ACHN (cell line): ENCODE measurements around the gene RNF14.

Experiments used
- DNase-seq: peaks from one replicate; pipeline ENCODE4 v3.0.0-alpha.2; 2015
- in situ Hi-C: cut with HindIII; loops from 2 replicates; pipeline ENCODE4 v1.10.0; 2017; ENCODE audit warnings: low sequenced_read_pairs, low pct_ligation_motif_present, low pct_unique_long_range_greater_than_20kb

RNF14 gene

DNA sequence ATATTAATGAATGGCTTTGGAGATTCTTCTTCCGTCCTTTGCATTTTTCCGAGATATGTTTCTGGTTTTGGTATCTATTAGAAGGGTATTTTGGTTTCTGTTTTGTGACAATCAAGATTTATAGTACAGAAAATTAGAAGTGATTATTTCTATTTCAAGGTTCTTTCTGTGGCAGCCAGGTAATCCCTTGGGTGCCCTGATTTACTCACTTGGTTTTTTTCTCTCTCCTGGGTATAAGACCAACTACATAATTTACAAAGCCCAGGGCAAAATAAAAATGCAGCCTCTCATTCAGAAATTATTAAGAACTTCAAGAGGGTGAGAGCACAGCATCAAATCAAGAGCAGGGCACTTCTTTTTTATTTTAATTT lies 2.0 kb upstream of the RNF14 start:
- in situ Hi-C loops = no loop called here
- DNase-seq = no peak

DNA sequence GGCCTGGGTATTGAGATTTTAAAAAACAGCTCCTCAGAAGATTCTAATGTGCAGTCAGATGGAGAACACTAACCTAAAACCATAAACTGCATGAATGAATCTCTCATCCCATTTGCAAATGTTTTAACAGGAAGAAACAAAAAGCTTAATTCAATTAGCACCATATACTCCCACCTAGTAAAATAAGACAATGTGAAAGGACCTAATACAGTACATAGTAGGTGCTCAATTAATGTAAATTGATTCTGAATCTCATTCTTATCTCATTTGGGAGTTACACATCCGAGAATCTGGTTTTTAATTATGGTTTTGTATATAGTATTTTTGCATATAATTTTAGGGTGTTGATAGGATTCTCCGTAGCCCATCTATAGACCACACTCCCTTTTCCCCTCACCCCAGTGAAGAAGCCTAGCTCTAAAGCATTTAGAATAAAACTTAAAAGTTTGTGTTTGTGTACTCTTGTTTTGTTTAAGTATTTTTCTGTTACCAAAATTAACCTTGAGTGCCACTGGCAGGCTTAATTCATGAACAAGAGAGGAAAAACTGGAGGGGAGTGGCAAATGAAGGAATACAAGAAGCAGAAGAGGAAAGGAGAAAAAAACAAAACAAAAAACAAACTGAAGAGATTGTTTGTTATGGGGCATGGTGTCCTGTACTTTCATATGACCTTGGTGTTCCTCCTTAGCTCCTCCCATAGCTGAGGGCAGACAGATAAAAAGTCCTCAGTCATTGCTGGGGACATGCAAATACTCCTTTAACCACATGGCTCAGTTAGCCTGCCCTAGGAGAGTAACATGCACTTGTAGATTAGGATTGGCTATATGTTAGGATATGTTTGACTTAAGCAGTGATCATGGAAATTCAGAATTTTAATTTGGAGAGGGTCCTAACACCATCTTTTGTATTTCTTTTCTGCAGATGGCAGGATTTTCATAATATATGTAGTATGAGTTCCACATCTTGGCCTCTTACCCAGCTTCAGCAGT lies 1.2 kb downstream of the RNF14 start:
- peak; percentile 8 for DNase-seq
- in situ Hi-C loops = no loop called here

DNA sequence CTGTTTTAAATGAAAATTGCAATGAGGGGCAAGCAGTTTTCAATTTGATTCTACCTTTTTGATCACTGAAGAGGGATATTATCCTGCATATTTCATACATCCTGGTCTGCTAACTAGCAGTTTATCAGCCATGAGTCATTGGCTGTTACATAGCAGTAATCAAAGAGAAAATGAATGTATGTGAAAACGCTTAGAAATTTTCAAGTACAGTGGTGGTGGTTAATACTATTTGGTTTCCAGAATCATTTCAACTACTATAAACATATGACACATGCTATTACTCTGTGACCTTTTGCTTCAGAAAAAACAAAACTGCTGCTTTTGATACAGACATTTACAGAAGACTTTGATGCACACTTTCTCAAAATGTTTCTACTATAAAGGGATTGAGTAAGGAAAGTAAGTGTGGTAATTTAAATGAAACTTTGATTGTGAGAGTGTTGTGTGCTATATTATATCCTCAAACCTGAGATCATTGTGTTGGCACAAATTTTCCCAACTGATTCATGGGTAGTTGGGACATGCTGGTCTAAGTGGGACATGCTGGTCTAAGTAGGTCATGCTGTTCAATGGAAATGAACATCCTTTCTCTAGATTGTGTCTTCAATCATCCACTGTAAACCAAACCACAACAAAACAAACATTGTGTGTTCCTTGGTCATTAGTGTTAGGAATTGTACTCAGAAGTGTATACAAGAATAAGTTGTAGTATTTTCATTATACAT lies 5.1 kb downstream of the RNF14 start:
- in situ Hi-C loops = no loop called here
- DNase-seq = no peak

DNA sequence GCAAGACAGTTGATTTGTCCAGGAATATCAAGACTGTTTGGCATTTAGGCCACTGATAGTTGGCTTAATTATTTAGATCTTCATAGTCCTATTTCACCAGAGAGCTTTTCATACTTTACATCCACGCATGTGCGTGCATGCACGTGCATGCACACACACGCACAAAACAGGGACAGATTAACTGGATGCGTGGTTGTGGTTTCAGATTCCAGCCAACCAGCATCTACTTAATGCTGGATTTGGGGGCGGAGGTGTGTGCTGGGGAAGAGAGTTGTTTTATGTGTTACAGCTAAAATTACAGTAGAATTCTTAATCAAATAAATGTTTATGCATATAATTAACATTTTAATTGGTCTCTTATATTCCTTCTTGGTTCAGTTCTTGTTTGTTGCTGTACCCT lies 7.3 kb downstream of the RNF14 start:
- in situ Hi-C loops = loop anchor here (25.0 kb wide), 1 partner anchor 161 kb away; no protein-coding TSS in a partner anchor
- DNase-seq = no peak

DNA sequence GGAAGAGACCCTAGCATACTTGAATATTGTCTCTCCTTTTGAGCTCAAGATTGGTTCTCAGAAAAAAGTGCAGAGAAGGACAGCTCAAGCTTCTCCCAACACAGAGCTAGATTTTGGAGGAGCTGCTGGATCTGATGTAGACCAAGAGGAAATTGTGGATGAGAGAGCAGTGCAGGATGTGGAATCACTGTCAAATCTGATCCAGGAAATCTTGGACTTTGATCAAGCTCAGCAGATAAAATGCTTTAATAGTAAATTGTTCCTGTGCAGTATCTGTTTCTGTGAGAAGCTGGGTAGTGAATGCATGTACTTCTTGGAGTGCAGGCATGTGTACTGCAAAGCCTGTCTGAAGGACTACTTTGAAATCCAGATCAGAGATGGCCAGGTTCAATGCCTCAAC lies 9.5 kb downstream of the RNF14 start:
- in situ Hi-C loops = loop anchor here (25.0 kb wide), 1 partner anchor 159 kb away; no protein-coding TSS in a partner anchor
- DNase-seq = no peak

DNA sequence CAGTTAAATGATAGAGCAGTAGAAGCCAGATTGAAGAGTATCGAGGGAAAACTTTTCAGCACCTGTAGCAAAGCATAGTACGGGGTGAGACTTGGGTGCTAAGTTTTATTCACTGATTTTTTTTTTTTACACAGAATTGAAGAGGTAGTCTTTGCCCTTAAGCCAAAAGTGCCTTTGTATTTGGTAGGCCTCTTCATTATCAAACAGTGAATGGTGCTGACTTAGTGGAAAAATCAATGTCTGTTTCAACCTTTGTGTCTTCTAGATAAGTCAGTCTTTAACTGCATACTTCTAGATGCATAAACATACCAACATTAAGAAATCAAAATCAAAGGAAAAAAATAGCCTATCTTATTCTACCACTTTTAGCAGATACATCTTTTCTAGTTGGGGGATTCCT lies 13.7 kb downstream of the RNF14 start:
- no peak for DNase-seq
- in situ Hi-C loops = loop anchor here (25.0 kb wide), 1 partner anchor 155 kb away; no protein-coding TSS in a partner anchor

DNA sequence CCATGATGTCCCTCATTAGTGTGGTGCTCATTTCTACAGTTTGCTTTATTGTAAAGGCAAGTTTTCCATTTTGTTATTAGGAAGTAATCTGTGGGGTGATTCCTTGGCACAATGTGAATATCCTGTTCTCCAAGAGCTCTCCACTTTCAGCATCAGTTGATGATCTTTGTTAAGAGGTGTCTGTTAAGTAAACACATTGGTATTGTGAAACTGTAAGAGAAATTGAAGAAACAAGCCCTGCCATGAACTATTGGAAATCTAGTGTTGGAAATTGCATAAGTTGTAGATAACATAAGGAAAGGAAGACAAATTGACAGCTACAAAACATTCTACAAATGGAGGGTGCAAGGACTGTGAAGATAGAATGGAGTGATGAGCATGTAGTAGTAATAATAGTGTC lies 17.2 kb downstream of the RNF14 start:
- no peak for DNase-seq
- in situ Hi-C loops = loop anchor here (25.0 kb wide), 1 partner anchor 151 kb away; no protein-coding TSS in a partner anchor

DNA sequence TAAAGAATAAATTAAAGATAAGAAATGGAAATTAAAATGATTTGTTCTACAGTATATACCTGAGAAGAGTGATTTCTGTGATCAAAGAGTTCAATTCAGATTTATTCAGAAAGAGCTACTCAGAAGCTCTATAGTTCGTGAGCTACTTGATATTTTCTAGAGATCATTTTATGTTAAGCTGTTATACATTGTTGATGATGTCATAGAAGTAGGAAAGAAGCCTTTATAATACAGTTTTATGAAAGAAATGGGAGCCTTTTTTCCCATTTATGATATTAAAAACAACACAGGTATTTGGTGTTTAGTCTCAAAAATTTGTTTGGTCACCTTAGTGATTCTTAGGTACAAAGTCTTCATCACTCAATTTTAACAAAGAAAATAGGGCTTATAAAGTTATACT lies 20.8 kb downstream of the RNF14 start:
- DNase-seq = no peak
- in situ Hi-C loops = loop anchor here (25.0 kb wide), 1 partner anchor 148 kb away; no protein-coding TSS in a partner anchor

DNA sequence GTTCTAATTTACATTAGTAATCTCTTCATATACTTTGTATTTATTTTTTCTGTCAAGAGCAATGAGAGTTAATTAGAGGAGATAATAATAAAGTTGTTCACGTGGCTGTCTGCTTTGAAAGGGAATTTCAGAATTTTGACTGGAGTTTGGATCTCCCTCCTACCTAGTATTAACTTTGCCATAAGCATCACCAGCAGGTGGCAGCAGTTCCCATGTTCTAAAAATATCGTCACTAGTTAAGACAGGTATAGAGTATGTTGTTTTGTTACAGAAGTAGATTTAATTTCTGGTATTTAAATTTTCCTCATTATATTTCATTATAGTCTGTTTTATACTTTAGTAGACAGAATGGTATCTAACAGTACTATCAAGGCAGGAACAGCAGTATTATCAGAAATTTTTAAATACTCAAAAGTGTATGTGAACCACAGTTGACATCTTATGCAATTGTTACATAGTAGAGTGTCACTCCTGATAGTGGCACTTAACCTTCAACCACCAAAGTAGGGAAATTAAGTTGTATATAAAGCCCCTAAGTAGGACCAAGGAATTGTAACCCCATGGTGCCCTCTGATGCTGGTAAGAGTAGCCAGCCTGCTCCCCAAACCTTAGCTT lies 23.6 kb downstream of the RNF14 start:
- DNase-seq = peak; percentile 55

DNA sequence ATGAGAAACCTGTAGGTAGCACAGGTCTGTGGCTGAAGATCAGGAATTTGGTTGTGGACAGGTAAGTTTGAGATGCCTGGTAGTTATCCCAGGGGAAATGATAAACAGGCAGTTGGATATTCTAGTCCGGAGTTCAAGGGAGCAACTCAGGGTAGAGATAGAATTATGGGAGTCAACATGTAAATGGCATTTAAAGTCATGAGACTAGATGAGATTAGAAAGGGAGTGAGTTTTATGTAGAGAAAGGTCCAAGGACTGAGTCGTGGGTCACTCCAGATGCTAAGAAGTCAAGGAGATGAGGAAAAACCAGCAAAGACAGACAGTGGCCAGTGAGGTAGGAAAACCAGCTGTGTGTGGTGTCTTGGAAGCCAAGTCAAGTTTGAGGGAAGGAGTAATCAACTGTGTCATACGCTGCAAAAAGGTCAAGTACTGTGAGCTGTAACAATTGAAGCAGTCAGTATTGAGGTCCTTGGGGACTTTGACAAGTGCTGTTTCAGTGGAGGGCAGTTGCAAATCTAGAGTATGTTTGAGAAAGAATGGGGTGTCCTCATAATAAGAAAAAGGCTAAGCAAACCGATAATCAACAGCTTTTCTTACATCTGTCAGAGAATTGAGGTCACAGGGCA lies 25.7 kb downstream of the RNF14 start:
- no peak for DNase-seq
- in situ Hi-C loops = loop anchor here (25.0 kb wide), 1 partner anchor 143 kb away; no protein-coding TSS in a partner anchor

More for the DNA sequence above, 23.6 kb downstream of the RNF14 start:
- in situ Hi-C loops = loop anchor here (25.0 kb wide), 1 partner anchor 145 kb away; no protein-coding TSS in a partner anchor

DNA sequence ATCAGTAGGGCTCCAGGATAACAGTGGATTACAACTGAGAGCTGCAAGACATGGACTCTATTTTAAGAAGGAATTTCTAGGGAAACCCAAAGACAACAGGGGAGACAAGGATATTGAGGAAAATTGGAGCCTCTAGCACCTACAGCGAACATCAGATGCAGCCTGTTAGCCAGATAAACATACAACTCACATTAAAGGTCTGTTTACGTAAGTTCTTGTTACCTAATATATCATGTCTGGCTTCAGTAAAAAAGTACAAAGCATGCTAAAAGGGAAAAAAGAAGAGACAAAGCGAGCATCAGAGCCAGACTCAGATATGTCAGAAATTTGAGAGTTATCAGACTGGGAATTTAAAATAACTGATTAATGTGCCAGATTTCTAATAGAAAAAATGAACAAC lies 26.8 kb downstream of the RNF14 start:
- no peak for DNase-seq
- in situ Hi-C loops = loop anchor here (25.0 kb wide), 1 partner anchor 142 kb away; no protein-coding TSS in a partner anchor

DNA sequence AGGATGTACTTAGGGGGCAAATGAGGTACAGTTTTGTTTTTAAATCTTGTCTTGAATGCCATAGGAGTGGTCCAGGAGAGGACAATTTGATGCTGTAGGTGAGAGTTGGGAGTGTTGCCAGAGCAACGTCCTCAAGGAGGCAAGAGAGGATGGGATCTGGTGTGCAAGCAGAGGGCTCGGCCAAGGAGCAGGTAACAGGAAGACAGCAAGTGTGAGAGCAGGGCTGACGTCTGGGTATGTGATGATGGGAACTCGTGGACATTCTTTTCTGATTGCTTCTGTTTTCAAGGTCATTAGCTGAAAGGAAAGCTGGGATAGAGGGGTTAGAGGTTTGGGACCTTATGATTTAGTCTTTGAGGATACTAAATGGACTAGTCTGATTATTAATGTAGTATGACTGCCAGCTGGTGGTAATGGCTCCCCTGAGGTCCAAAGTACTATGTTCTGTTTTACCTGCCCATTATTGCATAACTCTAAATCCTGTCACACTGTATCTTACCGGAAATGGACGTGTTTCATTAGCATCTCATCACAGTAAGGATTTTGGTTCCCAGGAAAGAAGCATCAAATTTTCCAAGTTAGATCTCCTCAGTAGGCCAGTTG lies 28.6 kb downstream of the RNF14 start:
- no peak for DNase-seq
- in situ Hi-C loops = loop anchor here (25.0 kb wide), 1 partner anchor 140 kb away; no protein-coding TSS in a partner anchor

DNA sequence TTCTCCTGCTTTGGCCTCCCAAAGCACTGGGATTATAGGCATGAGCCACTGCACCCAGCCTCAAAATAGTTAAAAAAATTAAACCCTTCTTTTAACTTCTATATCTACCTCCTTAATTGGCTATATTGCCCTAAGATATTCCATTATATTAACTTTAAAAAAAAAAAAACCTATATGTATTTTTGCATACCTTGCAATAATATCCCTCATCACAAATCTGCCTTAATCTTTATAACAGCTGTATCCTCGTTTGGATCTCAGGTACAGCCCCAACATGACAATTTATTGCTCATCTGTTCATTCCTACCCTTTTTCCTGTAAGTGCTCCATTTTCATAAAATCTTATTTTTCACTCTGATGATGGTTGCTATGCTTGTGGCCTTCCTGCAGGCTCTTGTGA lies 31.3 kb downstream of the RNF14 start:
- in situ Hi-C loops = no loop called here
- DNase-seq = no peak

DNA sequence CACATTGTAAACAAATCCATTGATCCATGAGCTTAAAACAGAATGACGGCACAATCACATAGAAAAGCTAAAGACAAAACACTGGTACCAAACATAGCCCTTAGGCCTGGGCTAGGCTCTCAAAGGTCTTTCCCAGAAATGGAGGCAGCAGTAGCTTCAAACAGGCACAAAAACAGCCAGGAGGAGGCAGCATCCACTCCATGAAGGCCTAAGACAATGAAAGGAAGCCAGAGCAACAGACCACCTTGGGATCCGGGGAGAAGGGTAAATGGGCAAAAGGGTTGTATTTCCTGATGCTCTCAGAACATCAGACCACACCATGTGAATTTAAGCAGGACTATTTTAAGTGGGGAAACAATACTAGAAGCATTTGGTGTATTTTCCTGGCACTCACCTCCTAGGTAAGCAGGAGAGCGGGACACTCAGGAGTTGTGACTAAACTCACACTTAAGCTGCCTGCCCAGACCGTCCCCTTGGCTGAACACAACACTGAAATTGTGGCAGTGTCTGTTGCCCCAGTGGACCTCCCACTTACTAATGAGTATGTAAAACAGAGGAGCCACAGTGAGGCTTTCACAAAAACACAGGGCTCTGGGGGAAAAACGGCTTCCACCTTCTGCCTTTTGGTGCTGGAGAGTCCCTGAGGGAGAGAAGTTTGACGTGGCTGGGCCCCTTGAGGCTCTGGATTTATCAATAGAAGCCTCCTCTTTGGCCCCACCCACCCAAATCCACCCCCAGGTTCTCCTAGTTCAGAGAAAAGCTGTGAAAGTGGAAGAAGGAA lies 32.0 kb downstream of the RNF14 start:
- peak; percentile 23 for DNase-seq
- in situ Hi-C loops = no loop called here

DNA sequence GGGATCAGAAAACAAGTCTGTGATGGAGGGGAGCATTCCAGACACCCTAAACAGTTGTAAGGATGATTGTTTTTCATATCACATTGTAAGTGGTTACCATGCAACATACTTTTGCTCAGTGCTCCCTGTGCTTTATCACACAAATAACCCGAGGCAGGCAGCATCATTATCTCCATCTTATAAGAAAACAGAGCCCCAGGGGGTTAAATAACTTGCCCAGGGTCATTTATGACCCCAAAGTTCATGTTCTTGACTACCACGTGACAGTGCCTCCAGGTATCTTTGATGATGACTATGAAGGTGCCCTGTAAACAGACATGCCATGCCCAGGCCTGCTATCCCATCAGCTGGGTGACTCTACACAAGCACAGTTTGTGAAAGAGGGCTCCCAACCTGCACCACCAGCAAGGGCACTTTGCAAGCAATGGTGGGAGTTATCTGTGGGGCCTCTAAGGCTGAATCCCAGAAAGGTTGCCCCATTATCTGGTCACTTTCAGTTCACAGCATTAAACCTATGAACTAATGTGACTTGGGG lies 34.4 kb downstream of the RNF14 start:
- in situ Hi-C loops = no loop called here
- DNase-seq = no peak

DNA sequence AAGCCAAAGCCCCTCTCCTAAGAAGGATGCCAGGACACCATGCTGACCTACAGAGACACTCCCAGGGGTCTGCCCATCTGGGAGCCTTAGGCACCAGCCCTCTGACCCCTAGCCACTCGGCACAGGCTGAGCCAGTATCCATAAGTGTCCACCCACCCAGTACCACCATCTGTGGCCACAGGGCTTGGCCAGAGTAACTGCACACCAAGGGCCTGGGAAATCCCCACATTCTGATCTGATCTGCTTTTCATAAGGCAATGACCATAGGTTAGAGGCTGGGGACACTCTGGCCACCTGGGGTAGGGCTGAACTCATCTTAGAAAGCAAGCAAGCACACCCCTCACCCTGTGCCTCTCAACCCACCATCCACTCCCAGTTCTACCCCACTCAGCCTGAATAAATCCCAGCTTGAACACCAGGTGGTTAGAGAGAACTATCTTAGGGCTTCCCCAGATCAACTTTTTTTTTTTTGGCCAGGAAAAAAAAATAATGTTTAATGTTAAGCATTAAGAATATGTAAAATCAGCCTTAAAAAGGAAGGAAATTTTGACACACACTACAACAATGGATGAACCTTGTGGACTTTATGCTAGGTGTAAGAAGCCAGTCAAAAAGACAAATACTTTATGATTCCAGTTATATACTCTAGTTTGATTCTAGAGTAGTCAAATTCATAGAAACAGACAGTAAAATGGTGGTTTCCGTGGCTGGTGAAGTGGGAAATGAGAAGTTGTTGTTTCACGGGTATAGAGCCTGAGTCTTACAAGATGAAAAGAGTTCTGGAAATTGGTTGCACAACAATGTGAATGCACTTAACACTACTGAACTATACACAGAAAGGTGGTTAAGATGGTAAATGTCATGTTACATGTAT lies 37.7 kb downstream of the RNF14 start:
- no peak for DNase-seq
- in situ Hi-C loops = no loop called here
